SHP77 treated with DMSO at 0.1 percent for 48 hours (cell line): Measurements from ENCODE around the gene ASB13.

Source experiments
- DNase-seq: peaks from one replicate; lab custom pipeline; 2025; lab: John Stamatoyannopoulos, UW

The ASB13 gene

GRCh38 chr10:5669604-5670003 lies 3.2 kb upstream of the ASB13 start:
- no peak for DNase-seq

- no peak for DNase-seq
These were observed 2.0 kb upstream of the ASB13 start for GRCh38 chr10:5668429-5668828.

DNA sequence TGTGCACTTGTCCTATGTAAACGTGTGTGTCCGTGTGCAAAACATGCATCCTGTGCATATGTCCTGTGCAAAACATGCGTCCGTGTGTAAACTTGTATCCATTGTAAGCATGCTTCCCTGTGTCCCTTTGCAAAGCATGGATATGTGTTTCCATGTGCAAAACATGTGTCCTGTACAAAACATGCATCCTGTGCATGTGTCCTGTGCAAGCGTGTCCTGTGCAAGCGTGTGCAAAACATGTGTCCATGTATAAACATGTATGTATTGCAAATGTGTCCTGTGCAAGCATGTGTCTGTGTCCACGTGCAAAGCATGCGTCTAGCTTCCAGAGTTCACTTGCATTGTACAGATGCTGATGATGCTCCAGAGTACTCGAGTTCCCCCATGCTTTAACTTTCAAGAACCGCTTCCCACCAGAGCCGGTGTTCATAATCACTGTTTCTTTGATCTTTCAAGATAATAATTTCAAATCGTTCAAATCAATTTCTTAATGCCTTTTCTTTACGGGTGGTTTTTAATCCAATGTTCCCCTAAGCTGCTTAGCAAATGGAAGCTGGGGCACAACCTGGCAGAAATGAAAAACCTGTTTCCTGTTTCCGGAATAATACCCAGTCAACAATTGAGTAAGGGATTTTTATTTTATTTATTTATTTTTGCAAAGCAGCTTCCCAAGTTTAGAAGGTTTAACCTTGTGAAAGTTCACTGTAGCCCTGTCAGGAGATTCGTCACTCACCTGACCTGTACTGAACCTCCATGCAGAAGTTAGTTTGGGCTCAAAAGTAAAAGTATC lies 641 bp upstream of the ASB13 start:
- no peak for DNase-seq

DNA sequence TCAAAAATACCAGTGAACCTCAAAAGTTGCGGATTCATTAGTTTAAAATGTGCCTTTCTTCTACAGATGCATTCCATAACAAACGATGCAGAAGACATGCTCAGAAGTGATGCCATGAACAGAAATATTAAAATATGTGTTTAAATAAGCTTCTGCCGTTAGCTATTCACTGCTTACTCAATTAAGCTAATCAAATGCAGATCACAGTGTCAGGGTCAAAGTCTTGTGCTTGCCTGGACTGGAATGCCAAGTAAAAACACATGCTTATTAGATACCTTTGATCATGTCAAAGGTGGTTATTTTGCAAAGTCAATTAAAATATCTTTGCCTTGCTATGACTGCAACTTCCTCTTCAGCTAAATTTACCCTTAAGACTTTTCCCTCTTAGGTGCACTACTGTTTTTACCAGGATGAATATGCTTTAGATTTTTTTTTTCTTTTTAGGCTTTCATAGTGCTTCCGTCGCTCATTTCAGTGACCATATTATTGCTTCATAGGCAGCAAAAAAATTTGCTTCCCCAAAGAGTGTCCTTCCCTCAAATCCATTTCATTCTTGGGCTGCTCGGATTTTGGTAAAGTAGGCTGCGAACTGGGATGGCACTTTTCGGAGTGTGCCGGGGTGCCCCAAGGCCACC lies 905 bp downstream of the ASB13 start:
- no peak for DNase-seq

- DNase-seq: no peak
These were observed 2.5 kb downstream of the ASB13 start for GRCh38 chr10:5663692-5664427.

GRCh38 chr10:5662708-5663579 lies 3.5 kb downstream of the ASB13 start:
- DNase-seq: no peak

- DNase-seq: no peak
These were observed 5.4 kb downstream of the ASB13 start for GRCh38 chr10:5661043-5661442.

DNA sequence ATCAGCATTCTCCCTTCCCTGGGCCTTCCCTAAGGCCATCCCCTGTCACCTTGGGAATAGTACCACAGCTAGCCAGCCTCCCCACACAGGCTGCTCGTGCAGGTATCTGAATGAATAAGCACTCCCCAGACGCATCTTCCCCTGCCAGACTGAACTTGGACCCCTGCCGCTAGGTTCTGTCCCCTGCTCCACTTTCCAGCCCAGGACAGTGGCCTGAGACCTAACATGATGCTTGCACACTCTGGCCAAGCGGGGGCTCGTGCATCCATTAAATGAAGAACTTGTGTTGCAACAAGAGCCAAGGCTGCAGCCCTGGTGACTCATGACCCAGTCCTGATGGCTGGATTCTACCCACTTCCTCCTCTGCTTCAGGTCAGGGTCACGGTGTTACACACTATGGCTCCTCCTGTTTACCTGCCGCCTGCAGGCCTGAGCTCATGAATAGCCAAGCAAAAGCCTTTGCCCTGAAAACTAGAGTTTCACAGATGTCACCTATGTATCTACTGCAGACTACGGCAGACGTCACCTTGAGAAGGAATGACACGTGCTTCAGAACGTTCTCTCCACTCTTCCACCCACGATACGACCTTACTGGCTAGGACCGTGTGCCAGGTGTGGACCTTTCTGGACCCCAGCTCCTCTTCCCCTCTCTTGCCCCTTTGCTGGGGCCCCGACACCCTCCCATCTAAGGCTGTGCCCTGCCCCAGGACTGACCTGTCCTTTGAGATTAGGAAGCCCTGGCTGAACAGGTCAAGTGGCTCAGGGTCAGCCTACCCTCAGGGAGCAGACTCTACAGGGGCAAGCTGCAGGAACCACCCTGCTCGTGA lies 6.5 kb downstream of the ASB13 start:
- no peak for DNase-seq

GRCh38 chr10:5658871-5659618 lies 7.3 kb downstream of the ASB13 start:
- no peak for DNase-seq

GRCh38 chr10:5656737-5657579 lies 9.4 kb downstream of the ASB13 start:
- DNase-seq: no peak

- no peak for DNase-seq
These were observed 11.3 kb downstream of the ASB13 start for GRCh38 chr10:5655121-5655520.

- DNase-seq: no peak
These were observed 12.1 kb downstream of the ASB13 start for GRCh38 chr10:5654218-5654755.

DNA sequence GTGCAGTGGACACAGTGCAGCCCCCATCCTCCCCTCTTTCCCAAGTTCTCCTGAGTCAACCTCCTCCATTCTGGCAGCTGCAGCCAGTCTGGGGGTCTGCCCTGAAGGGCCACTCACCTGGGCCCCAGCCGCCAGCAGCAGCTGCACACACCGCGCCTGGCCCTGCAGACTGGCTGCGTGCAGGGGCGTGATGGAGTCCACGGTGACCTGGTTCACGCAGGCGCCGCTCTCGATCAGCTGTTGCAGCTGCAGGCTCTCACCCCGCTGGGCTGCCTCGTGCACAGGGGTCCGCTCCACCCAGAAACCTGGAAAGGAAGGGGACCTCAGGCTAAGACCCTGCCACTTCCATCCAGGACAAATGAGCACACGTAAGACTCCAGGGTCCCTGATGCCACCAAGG lies 13.6 kb downstream of the ASB13 start:
- no peak for DNase-seq

- no peak for DNase-seq
These were observed 15.0 kb downstream of the ASB13 start for GRCh38 chr10:5651388-5651764.

GRCh38 chr10:5650664-5651387 lies 15.6 kb downstream of the ASB13 start:
- DNase-seq: no peak

- DNase-seq: no peak
These were observed 16.6 kb downstream of the ASB13 start for GRCh38 chr10:5649746-5650145.

GRCh38 chr10:5648494-5649457 lies 17.6 kb downstream of the ASB13 start:
- no peak for DNase-seq
